Measurements from ENCODE around the gene DDX25.

- TF ChIP-seq, protein P1, sequence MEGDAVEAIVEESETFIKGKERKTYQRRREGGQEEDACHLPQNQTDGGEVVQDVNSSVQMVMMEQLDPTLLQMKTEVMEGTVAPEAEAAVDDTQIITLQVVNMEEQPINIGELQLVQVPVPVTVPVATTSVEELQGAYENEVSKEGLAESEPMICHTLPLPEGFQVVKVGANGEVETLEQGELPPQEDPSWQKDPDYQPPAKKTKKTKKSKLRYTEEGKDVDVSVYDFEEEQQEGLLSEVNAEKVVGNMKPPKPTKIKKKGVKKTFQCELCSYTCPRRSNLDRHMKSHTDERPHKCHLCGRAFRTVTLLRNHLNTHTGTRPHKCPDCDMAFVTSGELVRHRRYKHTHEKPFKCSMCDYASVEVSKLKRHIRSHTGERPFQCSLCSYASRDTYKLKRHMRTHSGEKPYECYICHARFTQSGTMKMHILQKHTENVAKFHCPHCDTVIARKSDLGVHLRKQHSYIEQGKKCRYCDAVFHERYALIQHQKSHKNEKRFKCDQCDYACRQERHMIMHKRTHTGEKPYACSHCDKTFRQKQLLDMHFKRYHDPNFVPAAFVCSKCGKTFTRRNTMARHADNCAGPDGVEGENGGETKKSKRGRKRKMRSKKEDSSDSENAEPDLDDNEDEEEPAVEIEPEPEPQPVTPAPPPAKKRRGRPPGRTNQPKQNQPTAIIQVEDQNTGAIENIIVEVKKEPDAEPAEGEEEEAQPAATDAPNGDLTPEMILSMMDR (IDR thresholded peaks at IDR 0.05 in 4 of 5, conservative IDR thresholded peaks at IDR 0.05 in 1 of 5): no peak
- no peak for TF ChIP-seq POLR2A (IDR thresholded peaks at IDR 0.05)
These were observed 34.8 kb downstream of the DDX25 start for GRCh38 chr11:125939081-125939521.
